Measurements from ENCODE around the gene PRPF18.

- TF ChIP-seq CTCF (IDR thresholded peaks at IDR 0.05) (no peak), POLR2A (IDR thresholded peaks at IDR 0.05) (no peak)
Observed at GRCh38 chr10:13627459-13628310, 40.9 kb downstream of the PRPF18 start.
